NCI-H226 (cell line): ENCODE results near the gene GHRHR.

Experiments used
- DNase-seq: peaks from one replicate; pipeline ENCODE4 v3.0.0-alpha.2; 2015

Gene GHRHR

GRCh38 chr7:30963842-30964241, at the start of gene GHRHR:
Gene GHRHR, plus strand, starts transcription at chr7:30963953. Its CDS starts 116 bp downstream, at chr7:30964069.
- DNase-seq, result no peak

GRCh38 chr7:30914596-30914995, 49.2 kb upstream of the GHRHR start:
- peak; percentile 48 for DNase-seq

- peak; percentile 49 for DNase-seq
These were observed 48.6 kb upstream of the GHRHR start for GRCh38 chr7:30915005-30915601.

GRCh38 chr7:30915751-30916150, 48.0 kb upstream of the GHRHR start:
- no peak for DNase-seq

- DNase-seq, result no peak
These were observed 47.5 kb upstream of the GHRHR start for GRCh38 chr7:30916255-30916654.

- DNase-seq, result no peak
These were observed 47.0 kb upstream of the GHRHR start for GRCh38 chr7:30916767-30917166.

GRCh38 chr7:30917216-30917893, 46.4 kb upstream of the GHRHR start:
- DNase-seq, result no peak

GRCh38 chr7:30918676-30919075, 45.1 kb upstream of the GHRHR start:
- DNase-seq, result no peak

GRCh38 chr7:30920021-30920583, 43.7 kb upstream of the GHRHR start:
- no peak for DNase-seq

GRCh38 chr7:30920584-30921539, 42.9 kb upstream of the GHRHR start:
- DNase-seq, result peak; percentile 56

GRCh38 chr7:30921540-30922401, 42.0 kb upstream of the GHRHR start:
- DNase-seq, result no peak

- no peak for DNase-seq
These were observed 41.2 kb upstream of the GHRHR start for GRCh38 chr7:30922596-30922995.

GRCh38 chr7:30923009-30923773, 40.6 kb upstream of the GHRHR start:
- no peak for DNase-seq

- DNase-seq, result no peak
These were observed 39.9 kb upstream of the GHRHR start for GRCh38 chr7:30923774-30924413.

GRCh38 chr7:30924624-30925023, 39.1 kb upstream of the GHRHR start:
- DNase-seq, result no peak

GRCh38 chr7:30925117-30925516, 38.6 kb upstream of the GHRHR start:
- no peak for DNase-seq

GRCh38 chr7:30925913-30926312, 37.8 kb upstream of the GHRHR start:
- DNase-seq, result no peak

GRCh38 chr7:30926313-30926712, 37.4 kb upstream of the GHRHR start:
- DNase-seq, result no peak

- no peak for DNase-seq
These were observed 36.7 kb upstream of the GHRHR start for GRCh38 chr7:30927040-30927439.

- no peak for DNase-seq
These were observed 36.2 kb upstream of the GHRHR start for GRCh38 chr7:30927559-30927958.
